Uterus (tissue), 2 donors: ENCODE measurements around the gene C1QC.

Source experiments
- CTCF ChIP-seq, 4 experiments: fragments of 200-600 bp in 2 of 4; fragments of 450-650 bp in 2 of 4; sonication (generic) in 2 of 4; IDR thresholded peaks; one replicate each; pipeline ENCODE4 v1.5.1; 2016 to 2019; ENCODE audit warnings: antibody characterized with exemption in 4 of 4, mild to moderate bottlenecking in 2 of 4, moderate library complexity in 1 of 4
- POLR2A ChIP-seq, 2 donors: fragments of 450-650 bp; IDR thresholded peaks; one replicate each; pipeline ENCODE4 v1.6.1; 2016; ENCODE audit warnings: antibody characterized with exemption in 2 of 2, mild to moderate bottlenecking in 1 of 2, moderate library complexity in 1 of 2

- TF ChIP-seq CTCF (IDR thresholded peaks at IDR 0.05) (no peak), POLR2A (IDR thresholded peaks at IDR 0.05) (no peak)
These were observed 30.9 kb downstream of the C1QC start for GRCh38 chr1:22674410-22674749.
